Cerebellar nuclear complex (tissue), 1 donor: ENCODE measurements around the gene IL17RB.
A peak's percentile ranks its signal among the peaks of the same experiment; 100 is the strongest.

ENCODE experiments used
- DNase-seq, 2 experiments: peaks; one replicate each; lab custom pipeline; 2025; lab: John Stamatoyannopoulos, UW

IL17RB gene

DNA sequence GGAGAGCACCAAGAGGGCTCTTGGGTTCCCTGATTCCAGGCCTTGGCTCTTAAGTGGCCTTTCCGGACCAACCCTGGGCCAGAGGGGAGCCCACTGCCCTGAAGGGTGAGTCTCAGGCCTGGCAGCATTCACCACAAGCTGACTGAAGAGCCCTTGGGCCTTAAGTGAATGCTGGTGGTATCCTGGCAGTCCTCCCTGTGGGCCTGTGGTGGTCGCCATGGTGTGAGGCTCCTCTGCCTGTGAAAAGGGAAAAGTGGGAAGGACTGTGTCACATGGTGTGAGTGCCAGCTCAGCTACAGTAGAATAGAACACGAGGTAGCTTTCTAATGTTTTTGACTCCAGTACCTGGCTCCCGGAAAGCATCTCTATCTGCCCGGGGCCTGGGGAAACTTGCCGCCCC lies 15.4 kb upstream of the IL17RB start:
- no peak for DNase-seq

DNA sequence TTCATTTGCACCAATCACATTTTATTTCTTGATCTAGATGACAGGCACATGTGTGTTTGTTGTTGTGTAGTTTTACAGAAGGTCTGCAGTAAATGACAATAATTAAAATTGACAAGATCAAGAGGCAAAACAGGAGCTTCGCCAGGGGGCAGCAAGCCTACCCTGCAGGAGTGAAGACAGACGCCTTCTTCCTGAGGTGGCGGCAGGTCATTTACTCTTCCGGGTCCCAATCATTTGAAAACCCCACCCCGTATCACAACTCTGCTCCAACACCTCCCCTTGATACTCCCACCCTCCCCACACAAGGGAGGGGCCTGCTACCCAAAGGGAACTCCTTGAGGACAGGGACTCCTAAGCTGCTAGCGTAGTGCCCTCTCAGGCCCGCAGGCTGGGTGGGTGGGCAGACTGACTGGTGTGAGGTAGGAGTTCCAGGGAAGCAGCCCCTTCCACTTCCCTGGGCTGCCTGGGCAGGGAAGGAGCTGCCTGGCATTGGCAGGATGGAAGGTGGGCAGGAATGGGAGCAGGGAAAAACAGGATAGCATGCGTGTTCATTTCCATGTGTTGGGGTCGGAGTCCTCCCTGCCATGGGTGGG lies 13.2 kb upstream of the IL17RB start:
- DNase-seq = no peak

DNA sequence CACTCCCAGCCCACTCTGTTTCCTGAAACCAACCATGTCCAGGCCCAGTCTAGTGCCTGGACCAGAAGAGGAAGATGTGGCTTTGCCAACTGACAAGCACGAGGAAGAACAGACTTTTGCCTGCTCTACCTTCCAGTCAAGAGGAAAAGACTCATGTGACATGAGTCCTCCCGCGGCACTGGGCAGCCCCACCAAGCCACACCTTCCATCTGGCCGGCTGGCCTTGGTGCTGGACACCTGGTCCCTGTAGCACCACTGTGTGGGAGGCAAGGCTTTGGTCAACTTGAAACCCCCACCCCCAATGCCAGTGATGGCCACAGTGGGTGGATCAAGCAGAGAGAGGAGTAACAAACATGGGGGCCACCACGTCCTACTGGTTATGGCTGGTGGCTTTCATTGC lies 12.7 kb upstream of the IL17RB start:
- no peak for DNase-seq

DNA sequence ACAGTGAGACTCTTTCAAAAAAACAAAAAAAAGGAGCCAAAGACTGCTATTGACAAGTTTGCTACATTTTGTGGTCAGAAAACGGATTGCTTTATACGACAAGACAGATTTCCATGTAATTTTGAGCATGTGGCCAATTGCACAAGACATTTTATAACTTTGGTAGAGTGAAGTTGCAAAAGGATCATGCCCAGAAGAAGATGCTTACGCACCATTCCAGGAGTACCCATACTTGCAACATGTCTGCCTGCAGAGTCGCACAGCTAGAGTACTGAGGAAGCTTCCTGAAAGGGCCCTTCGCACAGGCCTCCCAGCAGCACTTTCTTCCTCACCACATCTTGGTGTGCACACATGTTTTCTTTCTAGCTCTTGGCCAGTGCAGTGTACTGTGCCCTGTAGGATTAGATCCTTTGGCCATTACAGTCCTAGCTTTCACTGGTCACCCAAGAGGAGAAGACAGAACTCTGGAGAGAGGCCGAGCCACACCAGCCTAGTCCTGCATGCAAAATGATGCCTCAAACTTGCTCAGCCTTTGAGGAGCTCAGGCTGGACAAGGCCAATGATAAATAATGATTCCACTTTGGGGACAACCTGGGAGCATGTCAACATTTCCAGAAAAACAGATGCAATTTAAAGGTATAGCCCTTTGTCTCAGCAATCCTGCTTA lies 11.8 kb upstream of the IL17RB start:
- no peak for DNase-seq

DNA sequence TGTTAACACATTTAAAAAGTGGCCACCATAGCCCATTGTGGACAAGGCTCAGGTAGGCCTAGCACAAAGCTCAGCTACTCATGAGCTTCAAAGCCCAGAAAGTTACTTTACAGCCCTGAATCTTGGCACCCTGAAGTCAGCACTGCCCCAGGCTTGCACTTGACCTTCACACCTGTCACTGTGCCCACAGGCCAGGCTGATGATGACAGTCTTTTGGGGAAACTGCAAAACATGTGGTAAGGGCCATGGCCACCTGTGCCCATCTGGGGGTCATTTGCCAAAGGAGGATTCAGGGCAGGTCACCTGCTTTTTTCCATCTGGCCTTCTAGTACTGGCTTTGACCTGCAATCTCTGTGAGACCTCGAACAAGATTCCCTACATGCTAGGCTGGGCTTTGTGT lies 11.1 kb upstream of the IL17RB start:
- no peak for DNase-seq

DNA sequence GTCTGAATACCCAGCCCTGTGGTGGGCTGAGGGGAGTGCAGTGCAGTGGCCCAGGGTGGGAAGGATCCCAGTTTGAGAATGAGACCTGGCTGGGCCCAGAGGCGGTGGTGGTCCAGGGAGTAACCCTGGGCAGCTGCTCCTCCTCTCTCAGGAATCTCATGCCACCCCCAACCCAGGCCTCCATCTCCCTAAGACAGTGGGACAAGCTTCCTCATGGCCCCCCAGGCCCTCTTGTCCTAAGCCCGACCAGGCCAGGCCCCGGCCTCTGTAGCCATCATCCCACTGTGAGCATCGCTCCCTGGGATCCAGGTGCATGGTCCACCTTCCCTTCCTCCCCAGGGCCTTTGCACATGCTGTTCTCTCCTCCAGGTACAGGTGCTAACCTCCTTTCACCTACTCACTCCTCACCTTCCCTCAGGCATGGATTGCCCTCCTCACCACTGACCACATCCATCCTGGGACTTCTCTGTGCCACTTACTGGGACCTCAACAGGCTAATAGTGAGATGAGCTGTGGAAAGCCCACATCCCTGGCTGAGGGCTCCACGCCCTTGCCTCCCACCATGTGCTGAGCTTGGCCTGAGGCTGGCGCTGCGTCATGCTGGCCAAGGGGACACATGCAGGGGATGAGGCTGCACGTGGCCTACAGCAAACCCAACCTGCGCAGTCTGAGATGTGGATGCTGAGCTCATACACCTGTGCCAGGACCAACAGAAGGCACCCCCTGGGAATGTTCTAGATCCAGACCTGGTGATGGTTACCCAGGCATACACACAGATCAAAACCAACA lies 10.1 kb upstream of the IL17RB start:
- no peak for DNase-seq

DNA sequence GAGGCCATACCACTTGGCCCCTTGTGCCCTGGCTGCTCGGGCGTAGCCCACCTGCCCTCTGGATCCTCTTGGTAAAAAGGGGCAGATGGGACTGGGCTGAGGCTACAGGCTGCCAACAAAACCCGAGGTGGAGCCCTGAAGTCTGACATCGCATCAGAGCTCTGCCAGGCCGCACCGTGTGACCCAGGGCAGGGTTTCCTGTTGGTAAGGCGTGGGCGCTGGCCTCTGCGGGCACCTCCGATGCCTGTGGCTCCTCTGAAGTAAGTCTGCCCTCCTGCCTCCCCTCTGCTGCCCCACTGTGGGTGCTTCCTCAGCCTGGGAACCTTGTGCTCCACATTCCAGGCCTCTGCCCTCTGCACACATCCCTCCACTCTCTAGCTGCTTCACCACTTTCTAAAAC lies 9.0 kb upstream of the IL17RB start:
- DNase-seq = no peak

DNA sequence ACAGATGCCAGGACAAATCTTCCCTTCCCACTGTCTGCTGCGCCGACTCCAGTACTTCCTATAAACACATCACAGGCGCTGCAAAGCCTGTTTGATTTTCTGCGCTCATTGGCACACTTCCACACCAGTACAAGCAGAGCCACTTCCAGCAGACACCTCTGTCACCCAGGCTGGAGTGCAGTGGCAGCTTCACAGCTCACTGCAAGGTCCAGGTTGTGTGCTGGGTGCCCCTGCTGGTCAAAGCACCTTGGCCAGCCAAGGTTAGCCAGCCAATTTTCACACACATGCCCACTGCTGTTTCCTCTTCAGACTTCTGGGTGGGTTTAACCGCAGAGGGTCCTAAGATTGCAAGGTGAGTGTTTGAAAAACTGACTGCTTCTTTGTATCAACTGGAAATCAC lies 5.1 kb upstream of the IL17RB start:
- DNase-seq = no peak

DNA sequence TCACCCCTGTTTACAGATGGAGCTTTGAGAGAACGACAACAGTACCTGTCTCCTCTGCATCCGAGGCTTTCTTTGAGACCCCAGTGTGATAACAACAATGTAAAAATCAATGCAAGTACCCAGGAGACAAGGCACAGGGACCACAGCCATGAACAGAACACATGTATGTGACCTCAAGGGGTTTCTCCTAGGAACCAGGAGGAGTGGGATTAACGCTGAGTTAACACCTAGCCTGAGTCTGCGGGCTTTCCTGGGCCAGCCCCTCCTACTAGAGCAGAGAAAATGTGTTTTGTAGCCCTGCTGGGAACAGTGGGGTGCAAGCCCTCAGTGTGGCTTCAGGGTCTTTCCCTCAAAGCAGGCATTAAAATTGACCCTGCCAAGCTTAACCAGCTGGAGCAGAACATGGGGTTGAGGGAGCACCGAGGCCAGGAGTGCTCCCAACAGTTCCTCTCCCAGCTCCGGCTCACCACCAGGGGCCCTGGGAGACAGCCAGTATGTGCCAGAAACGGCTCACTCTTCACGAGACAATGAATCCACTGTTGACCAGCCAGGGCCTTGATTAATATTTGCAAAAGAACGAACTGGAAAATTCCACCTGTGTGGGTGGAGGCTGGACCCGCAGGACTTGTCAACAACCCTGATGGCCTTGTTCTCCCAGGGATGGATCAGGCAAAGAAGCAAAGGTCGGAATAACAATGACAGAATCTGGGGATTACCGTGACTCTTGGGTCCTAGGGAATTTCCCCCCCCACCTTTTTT lies 3.8 kb upstream of the IL17RB start:
- peak; percentile 58 to 86 for DNase-seq

DNA sequence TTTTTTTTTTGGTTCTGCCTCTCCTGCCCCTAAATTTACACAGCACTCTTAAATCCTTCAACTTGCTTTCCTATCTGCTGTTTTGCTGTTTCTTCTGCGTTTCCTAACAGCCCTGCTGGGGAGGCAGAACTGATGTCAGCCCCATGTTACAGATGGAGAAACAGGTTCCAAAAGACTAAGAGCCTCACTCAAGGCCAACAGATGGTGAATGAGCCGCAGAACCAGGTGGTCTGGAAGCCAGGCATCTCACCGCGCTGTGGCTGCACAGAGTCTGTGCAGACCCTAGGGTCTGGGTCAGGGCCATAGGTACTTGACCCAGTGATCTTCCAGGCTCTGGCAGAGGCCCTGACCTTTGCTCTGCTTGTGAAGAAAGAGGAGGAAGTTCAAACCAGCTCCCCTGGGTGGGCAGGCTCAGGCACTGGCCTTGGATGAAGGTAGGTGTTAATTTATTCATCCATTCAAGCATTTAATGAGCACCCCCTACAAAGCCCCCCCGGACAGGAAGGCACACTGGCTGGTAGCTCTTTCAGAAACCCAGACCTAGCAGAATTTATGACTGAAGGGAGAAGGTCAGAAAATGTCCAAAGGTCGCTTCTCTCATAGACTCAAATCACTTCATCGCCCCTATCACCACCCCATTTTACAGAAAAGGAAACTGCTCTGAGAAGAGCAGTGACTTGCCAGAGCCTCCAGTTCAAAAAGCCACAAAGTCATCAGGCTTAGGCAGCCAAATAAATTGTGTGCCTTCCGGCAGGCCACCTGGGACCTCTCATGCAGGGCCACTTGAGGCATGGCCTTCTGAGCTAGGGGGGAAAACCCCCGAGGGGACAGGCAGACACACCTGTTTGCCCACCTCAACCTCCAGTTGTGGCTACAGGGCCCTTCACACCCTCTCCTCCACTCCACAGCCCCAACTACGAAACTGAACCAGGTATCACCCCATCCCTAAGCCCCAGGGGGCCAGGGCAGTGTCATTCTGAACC lies 2.9 kb upstream of the IL17RB start:
- peak; percentile 24 to 57 for DNase-seq

DNA sequence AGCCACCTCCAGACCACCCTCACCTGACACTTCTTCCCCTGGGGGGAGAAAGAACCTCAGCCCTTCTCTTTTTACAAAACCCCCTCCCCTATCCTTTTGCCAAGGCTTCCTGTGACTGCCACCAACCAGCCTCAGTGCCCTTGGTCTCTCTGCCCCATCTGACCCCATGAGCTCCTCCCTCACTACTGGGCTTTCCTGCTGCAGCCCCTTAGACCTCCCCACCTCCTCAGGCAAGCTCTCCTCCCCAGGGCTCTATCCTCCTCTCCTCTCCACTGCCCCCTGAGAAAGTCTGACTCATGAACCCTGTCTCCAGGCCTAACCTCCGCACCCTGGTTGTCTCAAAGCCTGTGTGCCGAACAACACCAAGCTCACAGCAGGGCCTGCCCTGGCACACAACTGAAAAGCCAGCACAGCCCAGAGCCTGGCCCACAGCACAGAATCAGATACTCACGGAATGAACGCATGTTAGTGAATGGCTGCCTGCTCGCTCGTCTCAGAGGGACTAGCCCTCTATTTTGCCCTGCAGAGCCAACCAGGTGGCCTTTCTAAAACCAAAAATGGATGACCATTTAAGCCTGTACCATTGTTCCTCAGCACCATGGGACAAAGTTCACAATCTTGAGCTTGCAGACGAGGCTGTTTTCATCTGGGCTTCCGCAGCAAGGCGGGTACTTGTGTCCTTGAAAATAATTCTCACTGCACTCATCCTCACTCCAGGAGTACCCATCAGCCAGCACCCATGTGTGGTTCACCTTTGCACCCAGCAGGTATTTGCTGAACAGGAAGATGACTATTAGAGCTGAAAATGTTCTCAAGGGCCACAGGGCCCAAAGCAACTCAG lies 1.9 kb upstream of the IL17RB start:
- peak in 1 of 2 experiments; percentile 26 for DNase-seq

DNA sequence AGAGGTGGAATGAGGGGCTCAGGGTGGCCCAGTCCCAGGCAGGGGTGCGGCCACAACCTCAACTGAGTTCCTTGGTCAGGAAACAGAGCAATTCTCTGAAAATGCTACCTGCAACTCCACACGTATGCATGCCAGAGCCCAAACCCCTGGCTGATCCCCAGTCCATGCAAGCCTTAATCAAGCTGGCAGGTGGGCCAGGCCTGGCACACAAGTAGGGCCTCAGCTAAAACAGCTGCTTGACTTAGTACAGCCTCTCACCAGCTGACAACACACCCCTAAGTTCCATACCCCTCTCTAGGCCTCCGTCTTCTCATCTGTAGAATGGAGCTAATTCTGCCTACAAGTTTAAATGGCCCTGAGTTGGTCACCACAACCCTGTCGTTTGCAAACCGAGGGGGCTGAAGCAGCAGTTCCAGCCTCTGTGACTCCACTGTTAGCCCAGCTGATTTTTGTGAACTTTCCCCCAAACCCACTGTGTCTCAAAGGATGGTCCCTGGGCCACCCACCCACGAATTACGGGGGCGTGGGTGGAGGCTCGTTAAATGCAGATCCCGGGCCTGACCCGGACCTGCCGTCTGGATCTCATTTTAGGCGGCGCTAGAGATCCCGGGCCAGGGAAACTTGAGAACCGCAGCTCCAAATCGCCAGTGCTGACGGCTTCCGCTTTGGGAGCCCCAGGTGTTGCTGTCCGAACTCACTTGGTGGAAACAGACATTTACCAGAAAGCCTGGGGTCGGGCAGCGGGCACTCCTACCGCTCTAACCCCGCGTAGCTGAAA lies 1.1 kb upstream of the IL17RB start:
- DNase-seq = peak in 1 of 2 experiments; percentile 9

DNA sequence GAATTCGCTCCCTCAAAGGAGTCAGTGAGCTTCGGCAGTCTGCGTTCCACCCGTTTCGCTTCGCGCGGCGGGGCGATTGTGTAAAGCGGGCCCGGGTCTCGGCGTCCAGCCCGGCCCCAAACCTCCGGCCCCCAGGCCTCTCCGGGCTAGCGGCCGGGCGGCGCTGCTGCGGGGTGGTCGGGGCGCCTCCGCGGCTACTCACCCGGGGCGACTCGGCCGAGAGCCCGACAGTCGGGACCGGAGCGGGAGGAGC lies 561 bp upstream of the IL17RB start:
- DNase-seq = no peak

DNA sequence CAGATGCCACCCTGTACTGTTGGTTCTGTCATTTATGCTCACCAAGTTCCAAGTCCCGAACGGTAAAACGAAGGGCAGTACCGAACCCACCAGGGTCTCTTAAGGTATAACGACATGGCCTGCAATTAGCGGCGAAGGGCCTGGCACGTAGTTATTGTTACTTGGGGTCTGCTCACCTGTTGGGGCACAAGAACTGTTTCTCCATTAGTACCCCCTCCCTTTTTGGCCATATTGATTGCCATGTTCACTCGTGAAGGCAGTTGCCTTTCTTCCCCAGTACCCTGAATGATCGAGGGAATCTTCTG lies 435 bp downstream of the IL17RB start:
- DNase-seq = no peak

DNA sequence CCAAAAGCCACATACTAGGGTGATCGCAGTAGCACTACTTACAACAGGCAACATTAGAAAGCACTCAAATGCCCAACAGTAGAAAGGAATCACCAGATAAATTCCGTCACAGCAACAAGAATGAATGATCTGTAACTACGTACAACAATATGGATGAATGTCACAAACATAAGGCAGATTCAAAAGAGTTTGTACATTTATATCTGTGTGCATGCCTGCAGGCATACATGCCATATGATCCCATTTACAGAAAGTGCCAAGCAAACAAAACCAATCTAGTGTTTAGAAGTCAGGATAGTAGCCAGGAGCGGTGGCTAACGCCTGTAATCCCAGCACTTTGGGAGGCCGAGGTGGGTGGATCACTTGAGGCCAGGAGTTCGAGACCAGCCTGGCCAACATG lies 3.5 kb downstream of the IL17RB start:
- no peak for DNase-seq

DNA sequence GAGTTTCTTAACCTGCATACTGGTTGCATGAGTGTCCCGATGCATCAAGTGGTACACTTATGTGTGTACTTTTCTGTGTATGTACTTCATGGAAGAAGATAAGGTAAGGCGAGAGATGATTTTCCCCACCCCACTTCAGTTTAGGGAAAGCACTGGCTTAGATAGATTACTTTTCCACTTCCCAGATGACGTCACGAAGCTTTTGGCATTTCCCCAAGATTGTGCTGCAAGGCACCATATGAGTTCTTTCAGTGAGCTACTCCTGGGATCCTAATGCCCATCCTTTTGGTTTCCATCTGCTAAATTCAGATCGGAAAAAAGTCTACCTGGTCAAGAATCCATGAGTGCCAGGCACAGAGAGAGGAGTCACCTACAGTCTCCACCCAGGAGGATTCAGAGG lies 4.5 kb downstream of the IL17RB start:
- DNase-seq = no peak

DNA sequence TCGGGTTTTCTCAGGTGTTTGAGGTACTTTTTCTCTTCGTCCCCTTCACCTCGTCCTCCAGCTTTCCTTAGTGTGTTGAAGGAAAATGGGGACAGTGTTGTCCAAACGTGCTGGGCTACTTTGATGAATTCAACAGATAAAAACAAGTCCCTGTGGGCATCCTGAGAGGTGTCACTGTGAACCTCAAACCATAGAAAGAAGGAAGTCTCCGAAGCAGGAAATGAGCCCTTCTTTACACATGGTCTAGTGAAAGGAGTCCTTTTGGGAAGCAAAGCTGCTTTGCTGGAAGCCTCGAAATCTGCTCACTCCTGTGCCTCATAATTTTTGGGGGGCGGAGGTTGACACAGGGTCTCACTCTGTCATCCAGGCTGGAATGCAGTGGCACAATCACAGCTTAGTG lies 10.6 kb downstream of the IL17RB start:
- no peak for DNase-seq

DNA sequence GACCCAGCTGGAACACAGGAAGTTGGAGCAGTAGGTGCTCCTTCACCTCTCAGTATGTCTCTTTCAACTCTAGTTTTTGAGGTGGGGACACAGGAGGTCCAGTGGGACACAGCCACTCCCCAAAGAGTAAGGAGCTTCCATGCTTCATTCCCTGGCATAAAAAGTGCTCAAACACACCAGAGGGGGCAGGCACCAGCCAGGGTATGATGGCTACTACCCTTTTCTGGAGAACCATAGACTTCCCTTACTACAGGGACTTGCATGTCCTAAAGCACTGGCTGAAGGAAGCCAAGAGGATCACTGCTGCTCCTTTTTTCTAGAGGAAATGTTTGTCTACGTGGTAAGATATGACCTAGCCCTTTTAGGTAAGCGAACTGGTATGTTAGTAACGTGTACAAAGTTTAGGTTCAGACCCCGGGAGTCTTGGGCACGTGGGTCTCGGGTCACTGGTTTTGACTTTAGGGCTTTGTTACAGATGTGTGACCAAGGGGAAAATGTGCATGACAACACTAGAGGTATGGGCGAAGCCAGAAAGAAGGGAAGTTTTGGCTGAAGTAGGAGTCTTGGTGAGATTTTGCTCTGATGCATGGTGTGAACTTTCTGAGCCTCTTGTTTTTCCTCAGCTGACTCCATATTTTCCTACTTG lies 11.9 kb downstream of the IL17RB start:
- DNase-seq = no peak

DNA sequence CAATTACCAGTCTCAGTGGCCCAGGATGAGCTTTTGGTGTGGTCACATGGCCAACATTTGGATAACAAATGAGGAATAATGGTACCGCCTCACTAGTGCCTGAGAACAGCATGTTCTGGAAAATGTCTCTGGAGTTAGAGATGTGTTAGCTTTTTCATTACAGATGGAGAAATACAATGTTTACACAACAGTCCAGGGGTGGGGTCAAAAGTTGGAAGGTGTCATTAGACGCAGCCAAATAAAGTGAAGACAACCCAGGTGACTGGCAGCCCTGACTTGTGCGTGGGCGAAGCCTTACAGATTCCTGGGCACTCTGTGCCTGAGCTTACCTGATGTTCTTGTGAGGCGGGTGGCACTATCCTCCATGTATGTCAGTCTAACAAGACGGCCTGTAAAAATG lies 12.8 kb downstream of the IL17RB start:
- DNase-seq = no peak

DNA sequence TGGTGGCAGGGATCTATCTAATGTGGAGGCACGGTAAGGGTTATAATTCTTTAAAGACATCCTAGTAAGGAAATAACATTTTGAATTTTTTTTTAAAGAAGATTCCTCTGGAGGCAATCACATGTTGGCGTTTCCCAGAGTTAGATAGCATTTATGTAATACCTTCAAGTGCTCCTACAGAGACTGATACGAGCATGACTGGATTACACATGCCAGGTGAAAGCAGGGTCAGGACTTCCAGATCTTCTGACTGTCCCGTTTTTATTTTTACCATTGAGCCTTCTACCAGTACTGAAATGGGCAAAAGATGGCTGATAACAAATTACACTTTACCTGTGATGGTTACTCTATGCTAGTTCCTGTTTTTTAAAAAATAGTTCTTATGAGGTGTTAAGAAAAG lies 13.8 kb downstream of the IL17RB start:
- no peak for DNase-seq
